Activated CD4-positive, alpha-beta memory T cell treated with anti-CD3 and anti-CD28 coated beads for 36 hours (primary cell): ENCODE measurements around the gene LY6G6C. TPM values are rescaled to one million over a fixed set of nuclear protein-coding genes. Genes with fewer than 3 reads are reported as not detected.
"Not testable (repeated sequence)": the region's sequence is repeated elsewhere in the genome, so short reads cannot be mapped to it uniquely, and the experiment has no call there.

Source experiments
- CTCF ChIA-PET: fragments of 350-600 bp; sonication (Branson Sonifier 250); formaldehyde crosslinking; loops from one replicate; lab custom pipeline; 2021; ENCODE audit warnings: antibody characterized with exemption, inconsistent platforms; lab: Charles Lee
- POLR2A ChIA-PET: fragments of 350-600 bp; sonication (Branson Sonifier 250); formaldehyde crosslinking; loops from one replicate; lab custom pipeline; 2021; ENCODE audit warnings: antibody characterized with exemption; lab: Charles Lee
- DNase-seq: peaks from one replicate; pipeline ENCODE4 v3.0.0-alpha.2; 2020
- H3K27ac Mint-ChIP-seq: one replicate; pipeline ENCODE4 v1.8.0; 2021; ENCODE audit warnings: mixed read lengths
- H3K27me3 Mint-ChIP-seq: one replicate; pipeline ENCODE4 v1.8.0; 2021; ENCODE audit warnings: mixed read lengths
- H3K36me3 Mint-ChIP-seq: one replicate; pipeline ENCODE4 v1.8.0; 2021; ENCODE audit warnings: mixed read lengths
- H3K4me1 Mint-ChIP-seq: one replicate; pipeline ENCODE4 v1.8.0; 2021; ENCODE audit warnings: low read depth, mixed read lengths
- H3K4me3 Mint-ChIP-seq: one replicate; pipeline ENCODE4 v1.8.0; 2021; ENCODE audit warnings: mild to moderate bottlenecking, mixed read lengths
- H3K9me3 Mint-ChIP-seq: one replicate; pipeline ENCODE4 v1.8.0; 2021; ENCODE audit warnings: mixed read lengths
- intact Hi-C: fragments of 100-400 bp; cut with micrococcal nuclease; formaldehyde crosslinking; loops from one replicate; pipeline ENCODE4 v1.15.1; 2023
- total RNA-seq, 2 experiments: library from RNA; stranded (reverse); gene quantifications; one replicate each; pipeline ENCODE4 v1.2.3, GENCODE V29; 2021

The LY6G6C gene
- total RNA-seq, 2 experiments from 2014 or later = not detected

- DNase-seq = no peak
- peaks cover 2% of the 10 kb centered on the region for H3K4me1 Mint-ChIP-seq
- no peaks in the 10 kb centered on the region for H3K9me3 Mint-ChIP-seq
- no peak overlapping the region for H3K4me3 Mint-ChIP-seq
- intact Hi-C loops = no loop called here
- CTCF ChIA-PET = interaction anchor here (0.6 kb wide), 1 partner anchor 88 kb away, joined by 4 read pairs; no protein-coding TSS in a partner anchor
- POLR2A ChIA-PET = no interaction called here
- no peaks in the 10 kb centered on the region for H3K36me3 Mint-ChIP-seq
- H3K27me3 Mint-ChIP-seq = no peaks in the 10 kb centered on the region
- no peak overlapping the region for H3K27ac Mint-ChIP-seq
Observed at GRCh38 chr6:31712296-31712695, 9.2 kb downstream of the LY6G6C start.

- H3K9me3 Mint-ChIP-seq = no peaks in the 10 kb centered on the region
- ChIA-PET POLR2A (no interaction called here), CTCF (interaction anchor here (1.0 kb wide), 1 partner anchor 21 kb away, joined by 3 read pairs; no protein-coding TSS in a partner anchor)
- H3K27ac Mint-ChIP-seq = no peak overlapping the region
- intact Hi-C loops = no loop called here
- no peaks in the 10 kb centered on the region for H3K27me3 Mint-ChIP-seq
- no peak overlapping the region for H3K4me3 Mint-ChIP-seq
- no peaks in the 10 kb centered on the region for H3K36me3 Mint-ChIP-seq
- DNase-seq = no peak
- peaks cover 2% of the 10 kb centered on the region for H3K4me1 Mint-ChIP-seq
Observed at GRCh38 chr6:31711233-31711632, 10.3 kb downstream of the LY6G6C start.

- Mint-ChIP-seq H3K27ac (no peak overlapping the region), H3K4me1 (peaks cover 2% of the 10 kb centered on the region), H3K4me3 (no peak overlapping the region), H3K9me3 (no peaks in the 10 kb centered on the region), H3K27me3 (no peaks in the 10 kb centered on the region), H3K36me3 (no peaks in the 10 kb centered on the region)
- CTCF ChIA-PET = interaction anchor here (1.0 kb wide), 1 partner anchor 21 kb away, joined by 3 read pairs; no protein-coding TSS in a partner anchor
- POLR2A ChIA-PET = no interaction called here
- intact Hi-C loops = no loop called here
- no peak for DNase-seq
Observed at GRCh38 chr6:31710523-31711219, 10.9 kb downstream of the LY6G6C start.

- H3K4me1 Mint-ChIP-seq, intact Hi-C loops, H3K9me3 Mint-ChIP-seq, POLR2A ChIA-PET, H3K27ac Mint-ChIP-seq, H3K36me3 Mint-ChIP-seq, H3K4me3 Mint-ChIP-seq, DNase-seq, H3K27me3 Mint-ChIP-seq, CTCF ChIA-PET: not testable (repeated sequence)
Observed at GRCh38 chr6:31709157-31709556, 12.4 kb downstream of the LY6G6C start.

- Mint-ChIP-seq H3K4me3 (no peak overlapping the region), H3K4me1 (peaks cover 4% of the 10 kb centered on the region), H3K27me3 (no peaks in the 10 kb centered on the region), H3K36me3 (no peaks in the 10 kb centered on the region), H3K9me3 (no peaks in the 10 kb centered on the region), H3K27ac (no peak overlapping the region)
- POLR2A ChIA-PET = no interaction called here
- CTCF ChIA-PET = no interaction called here
- no peak for DNase-seq
- intact Hi-C loops = no loop called here
Observed at GRCh38 chr6:31708224-31708623, 13.3 kb downstream of the LY6G6C start.

GRCh38 chr6:31707701-31708100 lies 13.8 kb downstream of the LY6G6C start:
- POLR2A ChIA-PET = no interaction called here
- intact Hi-C loops = no loop called here

GRCh38 chr6:31706599-31706998 lies 14.9 kb downstream of the LY6G6C start, which contains the start of gene LY6G6F:
TSS of gene LY6G6F (plus strand) at chr6:31706866. CDS start at chr6:31706907, 41 bp downstream.
- Mint-ChIP-seq H3K27ac (no peak within 1 kb of the TSS), H3K27me3 (no peaks in the 10 kb centered on the region), H3K4me1 (peaks cover 8% of the 10 kb centered on the region), H3K9me3 (no peaks in the 10 kb centered on the region), H3K4me3 (no peak within 1 kb of the TSS), H3K36me3 (peaks cover 3% of the 10 kb centered on the region)
- POLR2A ChIA-PET = no interaction called here
- CTCF ChIA-PET = no interaction called here
- intact Hi-C loops = no loop called here
- DNase-seq = no peak

More at GRCh38 chr6:31707701-31708100, 13.8 kb downstream of the LY6G6C start:
- H3K27me3 Mint-ChIP-seq = no peaks in the 10 kb centered on the region
- no peak for DNase-seq
- peaks cover under 1% of the 10 kb centered on the region for H3K36me3 Mint-ChIP-seq
- H3K27ac Mint-ChIP-seq = no peak overlapping the region
- CTCF ChIA-PET = no interaction called here
- H3K4me1 Mint-ChIP-seq = peaks cover 5% of the 10 kb centered on the region
- H3K9me3 Mint-ChIP-seq = no peaks in the 10 kb centered on the region
- H3K4me3 Mint-ChIP-seq = no peak overlapping the region

GRCh38 chr6:31705931-31706330 lies 15.6 kb downstream of the LY6G6C start:
- H3K36me3 Mint-ChIP-seq = peaks cover 3% of the 10 kb centered on the region
- H3K4me1 Mint-ChIP-seq = peaks cover 13% of the 10 kb centered on the region
- ChIA-PET POLR2A (no interaction called here), CTCF (no interaction called here)
- DNase-seq = no peak
- H3K4me3 Mint-ChIP-seq = no peak overlapping the region
- no peaks in the 10 kb centered on the region for H3K27me3 Mint-ChIP-seq
- no peak overlapping the region for H3K27ac Mint-ChIP-seq
- intact Hi-C loops = no loop called here
- H3K9me3 Mint-ChIP-seq = no peaks in the 10 kb centered on the region

GRCh38 chr6:31702819-31703716 lies 18.5 kb downstream of the LY6G6C start, which contains the start of gene ABHD16A:
TSS of gene ABHD16A (minus strand) at chr6:31703324. CDS start at chr6:31703281, 43 bp downstream.
- peak; percentile 99 for DNase-seq
- CTCF ChIA-PET = interaction anchor here (0.7 to 1.3 kb wide), 6 partner anchors 27 to 112 kb away, joined by 3 to 7 read pairs (median 3); partner anchors contain the start of genes HSPA1A, HSPA1L and LSM2
- Mint-ChIP-seq H3K9me3 (no peaks in the 10 kb centered on the region), H3K27me3 (no peaks in the 10 kb centered on the region), H3K27ac (peak within 1 kb of the TSS; percentile 97), H3K4me1 (peaks cover 17% of the 10 kb centered on the region), H3K36me3 (peaks cover 3% of the 10 kb centered on the region), H3K4me3 (peak within 1 kb of the TSS; percentile 99)
- POLR2A ChIA-PET = interaction anchor here (0.6 to 1.8 kb wide), 6 partner anchors 28 to 103 kb away, joined by 3 to 7 read pairs (median 3); partner anchors contain the start of genes BAG6, GPANK1 and MSH5
- intact Hi-C loops = loop anchor here (1.0 to 2.0 kb wide), 3 partner anchors 35 to 160 kb away; partner anchors contain the start of gene GPANK1

- DNase-seq = peak; percentile 71
- no peaks in the 10 kb centered on the region for H3K9me3 Mint-ChIP-seq
- H3K36me3 Mint-ChIP-seq = peaks cover 8% of the 10 kb centered on the region
- H3K4me1 Mint-ChIP-seq = peaks cover 24% of the 10 kb centered on the region
- H3K27me3 Mint-ChIP-seq = no peaks in the 10 kb centered on the region
- peak overlapping the region; percentile 97 for H3K27ac Mint-ChIP-seq
- H3K4me3 Mint-ChIP-seq = peak overlapping the region; percentile 99
- POLR2A ChIA-PET = interaction anchor here (0.6 to 1.8 kb wide), 4 partner anchors 29 to 50 kb away, joined by 3 to 7 read pairs (median 5); partner anchors contain the start of genes BAG6 and MSH5
- CTCF ChIA-PET = interaction anchor here (1.2 to 1.3 kb wide), 3 partner anchors 28 to 87 kb away, joined by 3 to 7 read pairs (median 5); no protein-coding TSS in a partner anchor
- intact Hi-C loops = loop anchor here (2.0 kb wide), 1 partner anchor 38 kb away; the partner anchor contains the start of gene GPANK1
Observed at GRCh38 chr6:31702405-31702818, 19.1 kb downstream of the LY6G6C start.

GRCh38 chr6:31701666-31702404 lies 19.7 kb downstream of the LY6G6C start:
- H3K27me3 Mint-ChIP-seq = no peaks in the 10 kb centered on the region
- peaks cover 26% of the 10 kb centered on the region for H3K4me1 Mint-ChIP-seq
- intact Hi-C loops = loop anchor here (2.0 kb wide), 1 partner anchor 37 kb away; the partner anchor contains the start of gene GPANK1
- peak overlapping the region; percentile 99 for H3K4me3 Mint-ChIP-seq
- H3K9me3 Mint-ChIP-seq = no peaks in the 10 kb centered on the region
- no peak for DNase-seq
- ChIA-PET CTCF (interaction anchor here (1.0 to 2.3 kb wide), 2 partner anchors 28 to 68 kb away, joined by 3 to 8 read pairs; partner anchors contain the start of gene DDAH2), POLR2A (interaction anchor here (1.8 kb wide), 2 partner anchors 36 to 38 kb away, joined by 7 read pairs; partner anchors contain the start of gene MSH5)
- peak overlapping the region; percentile 97 for H3K27ac Mint-ChIP-seq
- peaks cover 8% of the 10 kb centered on the region for H3K36me3 Mint-ChIP-seq
